Right cardiac atrium (tissue), 5 donors: ENCODE data around the gene KLHL25. TPM values are rescaled to one million over a fixed set of nuclear protein-coding genes. Genes with fewer than 3 reads are reported as not detected.
A peak's percentile ranks its signal among the peaks of the same experiment; 100 is the strongest.

ENCODE experiments used
- ATAC-seq, 2 donors: fragments of 200-7000 bp; cut with Tn5 transposase; one replicate each; pipeline versions ENCODE4 v1.8.0 to v1.9.1; 2020; ENCODE audit warnings: moderate library complexity in 2 of 2, mild to moderate bottlenecking in 1 of 2
- DNase-seq, 3 donors: peaks; one replicate each; pipeline ENCODE4 v3.0.0-alpha.2; 2020
- H3K27ac ChIP-seq: one replicate; pipeline ENCODE4 v1.5.1; 2013; ENCODE audit warnings: mild to moderate bottlenecking, low read length, control low read depth, moderate library complexity
- H3K27me3 ChIP-seq: one replicate; pipeline ENCODE4 v1.6.1; 2013; ENCODE audit not compliant: control insufficient read depth, insufficient read depth
- H3K4me1 ChIP-seq: one replicate; pipeline ENCODE4 v1.6.1; 2013; ENCODE audit warnings: low read length; ENCODE audit not compliant: control insufficient read depth, insufficient read depth
- H3K4me3 ChIP-seq: one replicate; pipeline ENCODE4 v1.5.1; 2013; ENCODE audit warnings: low read length, control low read depth
- H3K9me3 ChIP-seq: one replicate; pipeline ENCODE4 v1.6.1; 2013; ENCODE audit warnings: low read length; ENCODE audit not compliant: control insufficient read depth
- WGBS: extraction: QIAGEN DNeasy Blood & Tissue Kit; methylation state at CpG from one replicate; pipeline ENCODE4 v1.1.7; 2013; 5-methylcytosine and 5-hydroxymethylcytosine counted together
- intact Hi-C, 4 donors: fragments of 100-400 bp; cut with DNase I; formaldehyde crosslinking; loops; one replicate each; pipeline versions ENCODE4 v1.11.0 to v1.14.0; 2022 to 2023
- long read RNA-seq, 4 donors: library from polyadenylated mRNA; unstranded; transcript quantifications; one replicate each; pipeline ENCODE4 v2.0.0, GENCODE V29; 2020 to 2021
- polyA plus RNA-seq: library from polyadenylated mRNA; stranded (reverse); fragments of 200-250 nt; gene quantifications from one replicate; pipeline ENCODE4 v1.2.3, GENCODE V29; 2013
- total RNA-seq, 4 donors: library from RNA; stranded (reverse); fragmentation: NEBNext Ultra II Directional; extraction: Animal tissue kit (Norgen Biotek cat#: 25700); gene quantifications; one replicate each; pipeline ENCODE4 v1.2.1, GENCODE V29; 2021
- donor health status: healthy with polysubstance abuse.
- donor health status: DM: no; HTN: yes; CAD: no.
- donor health status: DM: no; HTN: no; CAD: no.
- donor health status: DM: no; HTN: yes; CAD: no; lungs with severe emphysema.
- donor health status: DM: yes; HTN: yes; CAD: no.

The KLHL25 gene
- 1 to 10 TPM; 3.4 to 6.6 (median 5.3) TPM for total RNA-seq
- polyA plus RNA-seq, result 4.1 TPM
- long read RNA-seq, donor 1, full-length matches to known transcripts, result 16 of 32 reads
- long read RNA-seq, donor 1, partial matches to known transcripts, result 15 of 32 reads
- long read RNA-seq, donor 1, other reads (novel, unspliced or antisense), result 1 of 32 reads
- long read RNA-seq, donor 2, full-length matches to known transcripts, result 5 of 7 reads
- long read RNA-seq, donor 2, partial matches to known transcripts, result 2 of 7 reads
- long read RNA-seq, donor 2, other reads (novel, unspliced or antisense), result 0 of 7 reads
- long read RNA-seq, donor 3, full-length matches to known transcripts, result 30 of 97 reads
- long read RNA-seq, donor 3, partial matches to known transcripts, result 64 of 97 reads
- long read RNA-seq, donor 3, other reads (novel, unspliced or antisense), result 3 of 97 reads
- long read RNA-seq, donor 4, full-length matches to known transcripts, result 6 of 7 reads
- long read RNA-seq, donor 4, partial matches to known transcripts, result 1 of 7 reads
- long read RNA-seq, donor 4, other reads (novel, unspliced or antisense), result 0 of 7 reads

DNA sequence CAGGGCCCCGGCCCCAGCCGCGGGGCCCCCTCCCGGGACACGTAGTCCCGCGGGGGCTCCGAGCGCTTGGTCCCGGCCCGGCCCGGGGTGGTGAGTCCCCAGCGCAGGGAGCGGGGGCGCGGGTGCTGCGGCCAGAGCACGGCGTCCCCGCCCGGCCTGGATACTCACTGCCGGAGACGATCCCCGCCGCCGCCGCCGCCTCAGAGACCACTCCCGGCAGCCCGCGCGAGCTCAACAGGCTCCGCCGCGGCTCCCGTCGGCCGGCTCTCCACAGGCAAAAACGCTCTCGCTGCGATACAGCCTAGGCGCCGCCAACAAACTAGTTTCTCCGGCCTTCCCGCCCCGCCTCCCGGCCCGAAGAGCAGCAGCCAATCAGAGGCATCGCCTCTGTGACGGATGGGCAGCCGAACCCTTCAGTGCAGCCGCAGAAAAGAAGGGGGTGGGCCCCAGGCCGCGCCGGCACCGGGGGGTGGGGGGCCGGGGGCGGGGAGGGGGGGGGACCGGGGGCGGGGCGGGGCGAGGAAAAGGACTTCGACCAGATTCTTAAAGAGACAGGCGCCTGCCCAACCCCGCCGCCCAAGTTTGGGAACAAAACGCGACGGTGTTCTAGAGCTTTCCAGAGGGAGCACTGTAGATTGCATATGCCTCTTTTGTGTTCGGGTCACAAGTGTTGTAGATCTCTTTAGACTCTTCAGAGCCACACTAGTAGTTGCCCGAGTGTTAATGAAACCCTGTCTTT, at the start of gene KLHL25:
Gene KLHL25 (minus strand): TSS at position 328 of the 739 bp plus-strand sequence. CDS start 25,115 bp downstream, outside the sequence.
- peak; percentile 97 to 98 for ATAC-seq
- peak; percentile 96 to 98 (median 97) for DNase-seq
- Histone ChIP-seq H3K9me3 (no peaks in the 10 kb centered on the region), H3K27ac (peak within 1 kb of the TSS; percentile 79), H3K4me3 (peak within 1 kb of the TSS; percentile 97), H3K4me1 (peaks cover 8% of the 10 kb centered on the region), H3K27me3 (no peaks in the 10 kb centered on the region)
- WGBS, result under 1% methylated on average over 68 of the region's 71 CpGs
- intact Hi-C loops, result loop anchor here in 3 of 4 donors (5.0 to 10.0 kb wide), 2 partner anchors 42 to 50 kb away; no protein-coding TSS in a partner anchor

DNA sequence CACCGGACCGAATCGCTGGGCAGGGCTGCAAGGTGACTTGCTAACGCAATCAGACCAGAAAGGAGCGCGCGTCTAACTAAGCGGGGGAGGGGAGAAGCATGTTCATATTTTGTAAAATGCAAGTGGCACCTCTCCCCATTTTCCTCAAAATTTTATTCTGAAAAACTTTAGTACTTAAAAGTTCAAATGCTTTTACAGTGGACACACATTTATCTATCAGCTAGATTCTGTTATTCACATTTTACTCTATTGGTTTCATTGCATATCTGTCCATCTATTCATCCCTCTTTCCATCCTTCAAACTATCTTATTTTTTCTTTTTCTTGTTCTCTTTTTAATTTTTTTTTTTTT, 46.1 kb upstream of the KLHL25 start:
- DNase-seq, result no peak
- Histone ChIP-seq H3K27ac (no peak overlapping the region), H3K4me3 (no peak overlapping the region), H3K9me3 (no peaks in the 10 kb centered on the region), H3K4me1 (no peaks in the 10 kb centered on the region), H3K27me3 (no peaks in the 10 kb centered on the region)
- under 1% methylated on average over 8 of the region's 8 CpGs for WGBS
- ATAC-seq, result no peak
- intact Hi-C loops, result loop anchor here in 1 of 4 donors (5.0 kb wide), 1 partner anchor 103 kb away; no protein-coding TSS in a partner anchor

DNA sequence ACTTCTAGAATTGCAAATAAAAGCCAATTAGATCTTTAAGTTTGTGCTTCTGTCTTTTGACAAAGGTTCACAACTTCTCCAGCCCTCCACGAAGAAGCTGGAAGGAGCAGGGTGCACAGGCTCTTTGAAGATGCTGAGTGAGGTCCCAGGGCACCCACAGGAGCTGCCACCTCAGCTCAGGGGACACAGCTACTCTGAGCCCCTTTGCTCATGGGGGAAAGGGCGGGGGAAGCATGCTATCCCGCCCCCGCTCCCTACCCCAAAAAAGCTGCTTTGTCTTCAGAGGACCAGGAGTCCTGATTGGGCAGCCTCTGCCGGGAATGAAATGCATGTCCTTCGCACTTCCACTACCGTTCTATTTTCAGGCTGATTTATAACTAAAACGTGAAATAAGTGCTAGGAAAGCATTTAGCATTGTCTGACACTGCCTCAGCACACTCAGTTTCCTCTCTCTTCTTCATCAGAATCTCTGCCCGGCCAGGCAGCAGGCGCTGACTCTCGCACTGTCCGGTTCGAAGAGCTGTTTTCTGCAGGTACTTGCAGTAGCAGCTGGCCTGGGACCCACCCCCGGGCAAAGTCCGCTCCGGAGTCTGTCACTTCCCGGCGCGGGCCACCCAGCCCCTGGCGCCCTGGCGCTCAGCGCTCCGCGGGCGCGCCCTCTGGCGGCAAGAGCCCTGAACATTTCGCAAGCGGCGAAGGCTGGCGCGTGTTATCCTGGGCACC, 45.5 kb upstream of the KLHL25 start:
- WGBS, result 8% methylated on average over 32 of the region's 32 CpGs
- DNase-seq (peak; percentile 81 to 93 (median 93)), ATAC-seq (peak; percentile 92)
- intact Hi-C loops, result loop anchor here in 1 of 4 donors (5.0 kb wide), 1 partner anchor 103 kb away; no protein-coding TSS in a partner anchor
- Histone ChIP-seq H3K4me1 (no peaks in the 10 kb centered on the region), H3K4me3 (peak overlapping the region; percentile 37), H3K27ac (no peak overlapping the region), H3K9me3 (no peaks in the 10 kb centered on the region), H3K27me3 (no peaks in the 10 kb centered on the region)

DNA sequence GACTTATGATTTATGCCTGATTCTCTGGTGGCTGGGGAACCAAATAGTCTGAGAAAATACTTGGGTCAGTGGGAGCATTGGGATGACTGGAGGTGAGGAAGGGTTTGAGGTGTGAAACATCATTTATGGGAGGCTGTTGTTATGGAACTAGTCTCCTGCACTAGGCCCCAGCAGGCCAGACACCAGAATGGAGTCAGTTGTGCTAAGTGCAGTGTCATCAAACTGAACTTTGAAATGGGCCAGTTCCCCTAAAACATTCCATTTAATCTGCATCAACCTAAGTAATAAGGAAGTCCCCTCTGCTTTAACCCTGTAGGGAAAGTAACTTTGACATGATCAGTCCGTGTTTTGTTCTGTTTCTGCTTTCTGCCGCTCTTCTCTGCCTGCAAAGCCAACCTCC, 44.9 kb upstream of the KLHL25 start:
- H3K9me3 ChIP-seq, result no peaks in the 10 kb centered on the region
- intact Hi-C loops, result loop anchor here (5.0 to 10.0 kb wide), 4 partner anchors 85 to 545 kb away; no protein-coding TSS in a partner anchor
- WGBS, result 82% methylated on average over 2 of the region's 2 CpGs
- H3K27me3 ChIP-seq, result no peaks in the 10 kb centered on the region
- H3K4me3 ChIP-seq, result no peak overlapping the region
- no peaks in the 10 kb centered on the region for H3K4me1 ChIP-seq
- no peak overlapping the region for H3K27ac ChIP-seq
- DNase-seq, result no peak
- no peak for ATAC-seq

DNA sequence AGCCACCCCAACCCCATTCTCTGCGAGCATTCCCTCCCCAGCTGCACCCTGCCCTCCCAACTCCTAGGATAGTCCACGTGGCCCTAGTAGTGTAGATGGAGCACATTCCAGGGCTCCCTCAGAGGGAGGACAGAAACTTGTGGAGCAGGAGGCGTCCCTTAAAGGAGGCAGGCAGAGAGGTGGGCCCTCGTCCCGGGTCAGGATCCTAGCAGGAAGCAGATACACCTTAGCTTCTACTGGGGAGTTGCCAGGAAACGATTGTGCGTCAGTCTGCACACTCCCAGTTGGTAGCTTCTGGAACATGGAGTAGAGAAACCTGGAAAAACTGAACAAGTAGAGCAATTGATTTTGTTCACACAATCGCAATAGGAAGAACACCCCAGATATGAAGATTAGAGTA, 43.9 kb upstream of the KLHL25 start:
- Histone ChIP-seq H3K9me3 (no peaks in the 10 kb centered on the region), H3K4me1 (no peaks in the 10 kb centered on the region), H3K4me3 (no peak overlapping the region), H3K27me3 (no peaks in the 10 kb centered on the region), H3K27ac (no peak overlapping the region)
- DNase-seq (no peak), ATAC-seq (no peak)
- 79% methylated on average over 8 of the region's 8 CpGs for WGBS
- intact Hi-C loops, result loop anchor here (10.0 kb wide), 3 partner anchors 84 to 544 kb away; no protein-coding TSS in a partner anchor

GRCh38 chr15:85837881-85838280, 43.2 kb upstream of the KLHL25 start:
- no peaks in the 10 kb centered on the region for H3K9me3 ChIP-seq
- WGBS, result 94% methylated on average over 2 of the region's 2 CpGs
- H3K27ac ChIP-seq, result no peak overlapping the region
- H3K27me3 ChIP-seq, result no peaks in the 10 kb centered on the region
- intact Hi-C loops, result loop anchor here (10.0 kb wide), 3 partner anchors 83 to 543 kb away; no protein-coding TSS in a partner anchor
- DNase-seq (no peak), ATAC-seq (no peak)
- H3K4me3 ChIP-seq, result no peak overlapping the region
- no peaks in the 10 kb centered on the region for H3K4me1 ChIP-seq

GRCh38 chr15:85837011-85837433, 42.3 kb upstream of the KLHL25 start:
- Histone ChIP-seq H3K27ac (no peak overlapping the region), H3K4me3 (no peak overlapping the region), H3K9me3 (no peaks in the 10 kb centered on the region), H3K27me3 (no peaks in the 10 kb centered on the region), H3K4me1 (no peaks in the 10 kb centered on the region)
- ATAC-seq, result peak in 1 of 2 donors; percentile 22
- no peak for DNase-seq
- WGBS, result 66% methylated on average over 6 of the region's 6 CpGs
- intact Hi-C loops, result loop anchor here (10.0 kb wide), 3 partner anchors 82 to 542 kb away; no protein-coding TSS in a partner anchor

GRCh38 chr15:85834651-85835050, 39.9 kb upstream of the KLHL25 start:
- no peak overlapping the region for H3K27ac ChIP-seq
- ATAC-seq (no peak), DNase-seq (no peak)
- no peaks in the 10 kb centered on the region for H3K4me1 ChIP-seq
- H3K4me3 ChIP-seq, result no peak overlapping the region
- intact Hi-C loops, result loop anchor here (5.0 to 10.0 kb wide), 5 partner anchors 80 to 540 kb away; no protein-coding TSS in a partner anchor
- no peaks in the 10 kb centered on the region for H3K27me3 ChIP-seq
- H3K9me3 ChIP-seq, result no peaks in the 10 kb centered on the region
- 92% methylated on average over 3 of the region's 3 CpGs for WGBS

GRCh38 chr15:85832394-85832793, 37.7 kb upstream of the KLHL25 start:
- intact Hi-C loops, result loop anchor here (5.0 to 10.0 kb wide), 5 partner anchors 78 to 538 kb away; no protein-coding TSS in a partner anchor
- DNase-seq (no peak), ATAC-seq (no peak)
- 88% methylated on average over 4 of the region's 4 CpGs for WGBS
- Histone ChIP-seq H3K4me1 (no peaks in the 10 kb centered on the region), H3K9me3 (no peaks in the 10 kb centered on the region), H3K4me3 (no peak overlapping the region), H3K27ac (no peak overlapping the region), H3K27me3 (no peaks in the 10 kb centered on the region)

DNA sequence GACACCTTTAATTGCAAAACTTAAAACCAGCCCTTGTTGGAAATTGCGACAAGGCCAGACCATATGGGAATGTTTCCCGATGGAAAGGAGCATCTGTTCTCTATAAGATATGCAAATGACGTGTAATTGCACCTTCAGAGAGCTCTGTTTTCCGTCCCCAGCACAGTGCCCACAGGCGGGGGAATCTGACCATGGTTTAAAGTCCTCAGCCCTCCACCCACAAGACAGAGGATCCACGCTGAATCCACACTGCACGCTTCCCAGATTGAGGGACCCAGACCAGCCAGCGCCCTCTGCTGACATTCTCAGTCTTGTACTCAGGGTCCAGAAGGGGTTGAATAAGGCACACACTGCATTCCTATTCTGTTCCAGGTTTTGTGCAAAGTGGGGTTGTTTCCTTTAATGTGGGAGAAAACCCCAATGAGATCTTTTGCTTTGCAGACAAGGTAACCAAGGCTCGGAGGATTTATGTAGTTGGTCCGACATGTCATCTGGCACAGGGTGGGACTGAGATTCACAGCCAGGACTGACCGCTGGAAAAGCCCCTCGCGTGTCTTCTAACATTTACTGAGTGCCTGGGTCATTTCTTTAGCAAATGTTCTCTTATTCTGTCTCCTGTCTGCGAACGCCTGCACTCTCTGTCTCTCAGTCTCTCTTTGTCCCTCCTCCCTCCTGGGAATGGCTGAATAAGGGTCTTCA, 36.8 kb upstream of the KLHL25 start:
- Histone ChIP-seq H3K9me3 (no peaks in the 10 kb centered on the region), H3K4me3 (no peak overlapping the region), H3K4me1 (no peaks in the 10 kb centered on the region), H3K27me3 (no peaks in the 10 kb centered on the region), H3K27ac (no peak overlapping the region)
- peak; percentile 88 to 91 for ATAC-seq
- DNase-seq, result peak; percentile 71 to 86 (median 83)
- WGBS, result 48% methylated on average over 15 of the region's 15 CpGs
- intact Hi-C loops, result loop anchor here (2.0 to 10.0 kb wide), 6 partner anchors 77 to 537 kb away; no protein-coding TSS in a partner anchor
